Stimulated activated CD4-positive, alpha-beta T cell treated with anti-CD3 and anti-CD28 coated beads, TNF-alpha, amount 100 ng/mL, for 4 hours (primary cell): ENCODE measurements around the gene TTLL7.

Experiments used
- DNase-seq, 3 experiments: peaks; one replicate each; pipeline ENCODE4 v3.0.0-alpha.2; 2020; ENCODE audit warnings: low read depth in 3 of 3

The TTLL7 gene

GRCh38 chr1:83883979-83884378 is 115.0 kb downstream of the TTLL7 start:
- DNase-seq = no peak

- no peak for DNase-seq
Observed at GRCh38 chr1:83882906-83883305, 116.0 kb downstream of the TTLL7 start.

- no peak for DNase-seq
Observed at GRCh38 chr1:83872515-83872914, 126.4 kb downstream of the TTLL7 start.

- no peak for DNase-seq
Observed at GRCh38 chr1:83864991-83865390, 133.9 kb downstream of the TTLL7 start.

- peak; percentile 58 to 68 (median 59) for DNase-seq
Observed at GRCh38 chr1:83860490-83861221, 138.3 kb downstream of the TTLL7 start.

- DNase-seq = no peak
Observed at GRCh38 chr1:83857716-83858115, 141.2 kb downstream of the TTLL7 start.

DNA sequence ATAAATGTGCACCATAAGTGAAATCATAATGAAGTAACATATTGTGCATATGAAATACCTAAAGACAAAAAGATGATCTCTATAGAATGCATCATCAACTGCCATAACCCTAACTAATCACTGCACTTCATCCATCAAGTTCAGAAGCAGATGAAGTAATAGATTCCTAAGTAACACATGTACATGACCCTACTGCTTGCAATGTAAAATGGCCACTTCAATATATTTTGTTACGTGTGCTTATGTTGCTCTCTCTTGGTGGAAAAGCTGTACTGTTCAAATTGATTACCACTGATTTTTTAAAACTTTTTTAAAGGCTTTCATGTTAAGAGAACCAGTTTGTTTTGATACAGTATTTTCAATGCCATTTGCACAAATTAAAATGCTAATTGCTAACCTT is 141.8 kb downstream of the TTLL7 start:
- no peak for DNase-seq

DNA sequence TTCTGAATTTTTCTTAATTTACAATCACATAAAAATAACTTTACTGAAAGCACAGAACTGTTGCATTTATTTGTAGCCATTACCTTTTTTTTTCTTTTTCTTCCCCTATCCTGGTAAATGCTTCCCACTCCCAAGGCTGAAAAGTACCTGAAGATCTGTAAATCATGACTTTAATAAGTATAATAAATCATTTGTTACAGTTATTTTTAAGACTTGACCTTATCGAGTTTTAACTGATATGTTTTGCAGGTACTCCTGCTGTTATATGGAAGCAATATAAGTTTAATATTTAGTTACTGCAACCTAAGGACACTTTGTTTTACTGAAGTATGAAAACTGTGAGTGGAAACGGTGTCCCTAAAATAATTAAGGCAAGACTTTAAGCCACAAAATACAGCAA is 142.6 kb downstream of the TTLL7 start:
- no peak for DNase-seq

GRCh38 chr1:83854456-83854855 is 144.5 kb downstream of the TTLL7 start:
- DNase-seq = no peak

DNA sequence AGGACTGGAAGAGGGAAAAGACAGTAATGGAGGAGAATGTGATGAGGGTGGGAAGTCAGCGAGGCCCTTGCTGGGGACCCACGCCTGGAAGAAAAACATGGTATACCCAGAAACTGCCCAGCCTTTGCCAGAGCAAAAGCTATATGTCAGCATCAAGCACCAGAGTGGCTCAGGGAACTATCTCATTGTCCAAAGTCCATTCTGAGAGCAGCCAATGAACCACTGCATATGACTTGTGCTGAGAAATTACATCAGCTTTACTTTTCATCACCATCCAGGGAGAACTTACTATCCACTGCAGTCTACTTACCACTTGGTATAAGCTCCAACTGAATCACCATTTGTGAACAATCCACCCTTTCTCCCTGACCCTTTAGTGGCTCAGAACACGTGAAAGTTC is 148.1 kb downstream of the TTLL7 start:
- DNase-seq = no peak

DNA sequence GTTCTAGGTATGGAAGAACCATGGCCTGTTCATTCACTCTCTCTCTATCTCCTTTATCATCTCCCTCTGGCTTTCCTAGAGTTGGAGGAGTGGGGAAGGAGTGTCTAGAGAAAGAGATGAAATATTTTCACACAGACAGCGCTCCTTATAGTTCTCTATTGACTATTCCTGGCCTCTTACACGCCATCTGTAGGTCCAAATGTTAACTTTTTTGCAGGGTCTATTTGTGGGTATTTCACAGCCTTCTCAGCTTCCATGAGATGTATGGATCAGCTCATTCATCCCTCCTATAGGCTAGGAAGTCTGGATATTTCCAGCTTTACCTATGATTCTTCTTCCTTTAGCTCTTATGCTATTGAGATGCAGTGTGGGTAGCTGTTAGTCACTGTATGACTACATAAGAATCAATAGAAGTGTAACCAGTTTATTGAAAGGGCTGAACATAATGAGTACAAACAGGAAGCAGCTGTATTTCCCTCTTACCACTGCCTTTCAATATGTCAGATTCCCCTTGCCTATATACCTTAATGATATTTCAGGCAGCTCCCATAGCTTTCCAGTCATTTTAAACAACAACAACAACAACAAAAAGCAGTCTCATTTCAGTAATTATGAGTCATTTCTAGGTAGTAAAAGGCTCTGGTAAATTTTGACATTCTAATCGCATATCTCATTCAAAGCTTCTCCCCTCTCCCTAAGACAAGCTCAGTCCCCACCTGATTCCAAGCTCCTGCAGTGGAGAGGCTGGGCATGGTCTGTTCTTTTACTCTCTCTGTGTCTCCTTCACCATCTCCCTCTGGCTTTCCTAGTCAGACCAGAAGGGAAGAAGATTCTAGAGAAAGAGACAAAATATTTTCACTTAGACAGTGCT is 149.5 kb downstream of the TTLL7 start:
- no peak for DNase-seq

- no peak for DNase-seq
Observed at GRCh38 chr1:83846138-83846537, 152.8 kb downstream of the TTLL7 start.

GRCh38 chr1:83845437-83846071 is 153.4 kb downstream of the TTLL7 start:
- no peak for DNase-seq

DNA sequence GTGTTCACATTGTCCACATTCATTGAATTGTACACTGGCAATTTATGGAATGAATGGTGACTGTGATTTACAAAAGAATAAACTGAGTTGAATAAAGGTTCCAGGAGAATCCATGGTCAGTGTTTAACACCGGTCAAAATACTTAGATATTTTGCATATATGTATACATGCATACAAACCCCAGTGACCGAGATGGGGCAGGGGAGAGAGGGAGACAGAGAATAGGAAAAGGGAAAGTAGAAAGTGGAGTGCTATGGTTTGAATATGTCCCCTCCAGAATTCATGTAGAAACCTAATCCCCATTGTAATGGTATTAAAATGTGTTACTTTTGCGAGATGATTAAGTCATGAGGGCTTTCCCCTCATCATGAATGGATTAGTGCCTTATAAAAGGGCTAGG is 154.4 kb downstream of the TTLL7 start:
- DNase-seq = no peak

- DNase-seq = no peak
Observed at GRCh38 chr1:83839566-83840173, 159.3 kb downstream of the TTLL7 start.

GRCh38 chr1:83838573-83838972 is 160.4 kb downstream of the TTLL7 start:
- DNase-seq = no peak

DNA sequence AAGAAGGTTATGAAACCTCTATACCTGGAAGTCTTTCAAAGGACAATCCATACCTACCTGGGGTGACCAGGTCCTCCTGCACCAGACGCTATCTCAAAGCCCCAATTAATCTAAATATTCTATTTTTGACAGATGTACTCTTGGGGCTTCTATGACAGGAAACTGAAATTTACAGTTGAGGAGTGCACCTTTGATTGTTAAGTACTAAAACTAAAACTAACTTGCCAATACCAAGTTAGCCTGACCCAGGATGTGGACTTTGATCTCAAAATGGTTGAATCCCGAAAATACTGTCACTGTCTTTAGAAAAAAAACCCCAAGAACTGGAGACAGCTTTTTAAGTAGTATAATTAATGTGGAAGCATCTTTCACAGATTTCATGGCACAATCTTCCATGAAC is 162.4 kb downstream of the TTLL7 start:
- no peak for DNase-seq

DNA sequence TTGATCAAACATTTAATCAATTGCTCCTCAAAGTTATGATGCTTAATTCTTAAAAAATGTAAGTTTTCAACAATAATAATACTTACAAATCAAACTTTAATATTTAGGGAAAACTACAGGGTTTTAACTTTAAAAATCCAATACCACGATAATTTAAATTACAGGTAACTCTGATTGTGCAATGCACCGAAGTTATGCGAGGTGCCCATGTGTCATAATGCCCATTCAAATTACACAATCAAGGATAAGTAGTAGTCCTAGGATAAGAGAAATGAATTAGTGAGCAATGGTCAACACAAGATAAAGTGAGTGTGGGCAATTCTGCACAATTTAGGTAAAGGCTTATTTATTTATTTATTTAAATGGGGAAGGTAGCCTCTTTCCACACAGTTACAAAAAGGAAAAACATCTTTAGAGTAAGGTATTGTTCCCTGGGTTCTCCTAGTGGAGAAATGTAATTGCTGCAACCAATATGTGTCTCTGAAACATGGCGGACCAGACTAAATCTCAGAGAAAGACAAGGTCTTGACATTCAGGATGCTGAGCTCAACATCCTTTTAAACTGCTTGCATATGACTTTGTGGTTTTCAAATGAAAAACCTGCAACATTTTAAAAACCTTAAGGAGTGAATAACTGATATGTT is 164.2 kb downstream of the TTLL7 start:
- DNase-seq = no peak

- no peak for DNase-seq
Observed at GRCh38 chr1:83832194-83832593, 166.7 kb downstream of the TTLL7 start.

- DNase-seq = no peak
Observed at GRCh38 chr1:83829106-83829505, 169.8 kb downstream of the TTLL7 start.

DNA sequence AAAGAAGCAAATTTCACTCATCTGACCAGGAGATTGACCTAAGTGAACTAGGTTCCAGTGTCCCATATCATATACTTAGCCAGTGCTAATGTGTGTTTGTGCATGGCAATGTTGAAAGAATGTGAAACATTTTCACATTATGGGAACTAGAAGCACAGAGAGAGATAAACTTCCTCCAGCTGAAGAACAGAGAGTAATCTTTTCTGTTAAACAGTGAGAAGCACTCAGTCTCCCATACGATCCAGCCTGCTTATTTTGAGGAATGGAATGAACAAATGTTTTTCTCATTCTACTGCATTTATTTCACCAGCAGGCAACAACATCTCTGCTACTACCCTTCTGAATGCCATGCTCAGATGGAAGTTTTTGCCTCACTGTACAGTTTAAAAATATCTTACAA is 170.5 kb downstream of the TTLL7 start:
- DNase-seq = no peak

DNA sequence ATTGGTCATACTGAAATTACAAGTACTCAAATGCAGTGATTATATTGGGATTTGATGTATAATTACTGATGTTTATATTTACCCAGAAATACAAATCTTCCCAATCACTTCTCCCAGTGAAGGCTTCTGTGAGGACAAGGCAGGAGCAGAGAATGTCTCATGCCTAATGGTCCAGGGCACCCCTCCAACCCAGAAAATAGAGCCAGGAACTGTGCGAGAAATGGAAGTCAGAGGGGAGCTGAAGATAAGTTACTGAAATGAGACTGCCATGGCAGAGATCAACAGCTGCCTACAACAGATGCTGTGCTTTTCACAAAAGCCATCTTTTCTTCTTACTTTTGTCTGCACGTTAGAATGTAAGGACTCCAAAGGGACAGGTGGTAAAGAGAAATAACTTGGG is 171.2 kb downstream of the TTLL7 start:
- DNase-seq = no peak
